Measurements from ENCODE around the gene CDH16. TPM values are rescaled to one million over a fixed set of nuclear protein-coding genes. Genes with fewer than 3 reads are reported as not detected.
A peak's percentile ranks its signal among the peaks of the same experiment; 100 is the strongest.

The CDH16 gene
- total and polyA plus RNA-seq, 2 donors from 2014 or later: 1,180 to 1,188 TPM

DNA sequence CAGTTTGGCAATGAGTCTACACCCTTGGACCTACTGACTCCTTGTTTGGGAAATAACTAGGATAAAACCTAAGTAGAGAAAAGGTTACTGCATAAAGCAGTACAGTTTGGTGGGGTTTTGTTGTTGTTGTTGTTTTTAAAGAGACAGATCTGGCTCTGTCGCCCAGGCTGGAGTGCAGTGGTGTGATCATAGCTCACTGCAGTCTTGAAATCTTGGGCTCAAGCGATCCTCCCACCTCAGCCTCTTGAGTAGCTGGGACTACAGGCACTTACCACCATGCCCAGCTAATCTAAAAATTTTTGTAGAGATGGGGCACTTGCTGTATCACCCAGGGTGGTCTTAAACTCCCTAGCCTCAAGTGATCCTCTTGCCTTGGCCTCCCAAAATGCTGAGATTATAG, 37.1 kb downstream of the CDH16 start:
- peak overlapping the region in 2 of 3 donors; percentile 59 to 67 for H3K9ac ChIP-seq (ENCODE audit: low read length in 3 of 3)
- H3K4me3 ChIP-seq (ENCODE audit: low read length in 3 of 3): peak overlapping the region in 2 of 3 donors; percentile 43 to 84
- H3K27me3 ChIP-seq (ENCODE audit: control insufficient read depth, insufficient read depth, low read length): no peaks in the 10 kb centered on the region
- peaks cover 5 to 16% (median 15%) of the 10 kb centered on the region in 3 donors for H3K36me3 ChIP-seq (ENCODE audit: control insufficient read depth in 2 of 3, insufficient read depth in 3 of 3, low read length in 3 of 3)
- FAIRE-seq (no peak), DNase-seq (peak in 1 of 5 donors; percentile 39)
- H3K27ac ChIP-seq (ENCODE audit: low read depth in 2 of 2, low read length in 2 of 2): peak overlapping the region; percentile 5 to 22
- H3K9me3 ChIP-seq (ENCODE audit: control insufficient read depth in 2 of 3, insufficient read depth in 1 of 3, low read length in 3 of 3): no peaks in the 10 kb centered on the region
- intact Hi-C loops (cut with DNase I): no loop called here
- peaks cover 0 to 19% (median 9%) of the 10 kb centered on the region in 3 donors for H3K4me1 ChIP-seq (ENCODE audit: control insufficient read depth in 2 of 3, insufficient read depth in 2 of 3, low read depth in 1 of 3, low read length in 3 of 3)
- TF ChIP-seq, protein P1, sequence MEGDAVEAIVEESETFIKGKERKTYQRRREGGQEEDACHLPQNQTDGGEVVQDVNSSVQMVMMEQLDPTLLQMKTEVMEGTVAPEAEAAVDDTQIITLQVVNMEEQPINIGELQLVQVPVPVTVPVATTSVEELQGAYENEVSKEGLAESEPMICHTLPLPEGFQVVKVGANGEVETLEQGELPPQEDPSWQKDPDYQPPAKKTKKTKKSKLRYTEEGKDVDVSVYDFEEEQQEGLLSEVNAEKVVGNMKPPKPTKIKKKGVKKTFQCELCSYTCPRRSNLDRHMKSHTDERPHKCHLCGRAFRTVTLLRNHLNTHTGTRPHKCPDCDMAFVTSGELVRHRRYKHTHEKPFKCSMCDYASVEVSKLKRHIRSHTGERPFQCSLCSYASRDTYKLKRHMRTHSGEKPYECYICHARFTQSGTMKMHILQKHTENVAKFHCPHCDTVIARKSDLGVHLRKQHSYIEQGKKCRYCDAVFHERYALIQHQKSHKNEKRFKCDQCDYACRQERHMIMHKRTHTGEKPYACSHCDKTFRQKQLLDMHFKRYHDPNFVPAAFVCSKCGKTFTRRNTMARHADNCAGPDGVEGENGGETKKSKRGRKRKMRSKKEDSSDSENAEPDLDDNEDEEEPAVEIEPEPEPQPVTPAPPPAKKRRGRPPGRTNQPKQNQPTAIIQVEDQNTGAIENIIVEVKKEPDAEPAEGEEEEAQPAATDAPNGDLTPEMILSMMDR (IDR thresholded peaks at IDR 0.05; ENCODE audit: borderline replicate concordance, extremely low read depth, insufficient read depth): no peak

DNA sequence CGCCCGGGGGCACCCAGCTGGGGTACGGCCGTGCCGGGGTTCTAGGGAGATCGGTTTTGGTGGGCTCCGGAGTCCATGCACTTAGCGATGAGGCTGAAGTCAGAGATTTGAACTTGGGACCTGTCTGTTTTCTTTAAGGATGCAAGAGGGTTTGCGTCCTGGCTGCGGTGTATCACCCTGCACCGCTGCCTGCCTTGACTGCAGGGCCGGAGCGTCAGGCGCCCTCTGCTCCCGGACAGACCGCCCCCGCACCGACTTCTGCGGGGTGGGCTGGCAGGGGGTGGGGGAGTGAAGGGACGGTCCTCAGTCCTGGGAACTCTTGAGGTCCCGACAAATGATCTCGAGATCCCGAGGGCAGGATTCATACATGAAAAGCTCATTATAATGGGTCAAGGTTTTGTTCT, 37.7 kb downstream of the CDH16 start:
- DNase-seq: peak in 1 of 5 donors; percentile 43
- FAIRE-seq: no peak
- H3K4me3 ChIP-seq (ENCODE audit: low read length in 3 of 3): peak overlapping the region; percentile 65 to 84 (median 69)
- TF ChIP-seq, protein P1 (IDR thresholded peaks at IDR 0.05; ENCODE audit: borderline replicate concordance, extremely low read depth, insufficient read depth): no peak
- H3K27me3 ChIP-seq (ENCODE audit: control insufficient read depth, insufficient read depth, low read length): no peaks in the 10 kb centered on the region
- H3K27ac ChIP-seq (ENCODE audit: low read depth in 2 of 2, low read length in 2 of 2): peak overlapping the region; percentile 84 to 86
- peaks cover 5 to 16% (median 13%) of the 10 kb centered on the region in 3 donors for H3K36me3 ChIP-seq (ENCODE audit: control insufficient read depth in 2 of 3, insufficient read depth in 3 of 3, low read length in 3 of 3)
- peak overlapping the region; percentile 42 to 87 (median 86) for H3K9ac ChIP-seq (ENCODE audit: low read length in 3 of 3)
- intact Hi-C loops (cut with DNase I): no loop called here
- peaks cover 0 to 16% (median 9%) of the 10 kb centered on the region in 3 donors for H3K4me1 ChIP-seq (ENCODE audit: control insufficient read depth in 2 of 3, insufficient read depth in 2 of 3, low read depth in 1 of 3, low read length in 3 of 3)
- no peaks in the 10 kb centered on the region for H3K9me3 ChIP-seq (ENCODE audit: control insufficient read depth in 2 of 3, insufficient read depth in 1 of 3, low read length in 3 of 3)

DNA sequence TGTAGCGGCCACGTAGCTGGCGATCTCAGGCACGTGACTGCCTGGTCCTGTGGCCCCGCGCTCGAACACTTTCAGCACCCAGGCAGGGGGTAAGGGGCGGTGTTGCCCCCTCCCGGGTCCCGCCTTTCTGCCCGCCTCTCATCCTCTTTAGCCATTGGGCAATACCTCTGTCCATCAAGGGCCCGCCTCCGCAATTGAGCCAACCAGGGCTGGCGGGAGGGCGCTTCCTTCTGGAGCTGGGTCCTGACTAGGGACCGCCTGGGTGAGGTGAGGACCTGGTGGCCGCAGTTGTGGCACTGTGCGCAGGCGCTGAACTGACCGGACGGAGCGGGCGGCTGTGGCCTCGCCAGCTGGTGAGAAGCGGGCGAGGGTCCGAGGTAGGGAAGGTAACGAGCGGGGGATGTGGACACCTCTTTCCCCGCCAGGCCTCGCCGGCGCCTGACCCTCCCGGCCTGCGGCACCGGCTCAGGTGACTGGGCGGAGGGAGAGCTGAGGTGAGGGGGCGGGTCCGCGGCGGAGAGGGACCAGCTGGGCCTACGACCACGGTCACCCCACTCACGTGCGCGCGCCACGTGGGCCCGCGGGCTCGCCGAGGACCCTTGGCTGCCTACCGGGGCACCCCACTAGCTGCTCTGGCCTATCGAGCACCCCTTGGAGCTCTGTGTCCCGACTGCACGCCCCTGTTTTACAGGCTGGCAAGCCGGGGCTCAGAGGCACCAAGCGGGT, 38.2 kb downstream of the CDH16 start, which contains the start of gene PDP2:
Gene PDP2 (plus strand): TSS at position 228 of the 726 bp plus-strand sequence. CDS start 3,770 bp downstream, outside the sequence.
- Histone ChIP-seq H3K9me3 (ENCODE audit: control insufficient read depth in 2 of 3, insufficient read depth in 1 of 3, low read length in 3 of 3) (no peaks in the 10 kb centered on the region), H3K27me3 (ENCODE audit: control insufficient read depth, insufficient read depth, low read length) (no peaks in the 10 kb centered on the region), H3K27ac (ENCODE audit: low read depth in 2 of 2, low read length in 2 of 2) (peak within 1 kb of the TSS; percentile 84 to 86), H3K9ac (ENCODE audit: low read length in 3 of 3) (peak within 1 kb of the TSS; percentile 47 to 87 (median 86)), H3K4me3 (ENCODE audit: low read length in 3 of 3) (peak within 1 kb of the TSS; percentile 65 to 84 (median 69)), H3K36me3 (ENCODE audit: control insufficient read depth in 2 of 3, insufficient read depth in 3 of 3, low read length in 3 of 3) (peaks cover 5 to 14% (median 10%) of the 10 kb centered on the region in 3 donors), H3K4me1 (ENCODE audit: control insufficient read depth in 2 of 3, insufficient read depth in 2 of 3, low read depth in 1 of 3, low read length in 3 of 3) (peaks cover 0 to 14% (median 7%) of the 10 kb centered on the region in 3 donors)
- intact Hi-C loops (cut with DNase I): no loop called here
- TF ChIP-seq, protein P1 (IDR thresholded peaks at IDR 0.05; ENCODE audit: borderline replicate concordance, extremely low read depth, insufficient read depth): no peak
- FAIRE-seq (no peak), DNase-seq (peak; percentile 95 to 98 (median 97))
